ES-I3 (cell line): ENCODE results near the gene BCAS4.

Experiments
- H3K36me3 ChIP-seq: 2 replicates; pipeline ENCODE4 v1.6.1; 2013; ENCODE audit warnings: mild to moderate bottlenecking, low read length, control low read depth, moderate library complexity; ENCODE audit not compliant: insufficient read depth
- H3K4me1 ChIP-seq: 2 replicates; pipeline ENCODE4 v1.6.1; 2013; ENCODE audit warnings: mild to moderate bottlenecking, control low read depth, low read length; ENCODE audit not compliant: insufficient read depth
- H3K9ac ChIP-seq: 2 replicates; pipeline ENCODE4 v1.6.1; 2013; ENCODE audit warnings: low read depth, mild to moderate bottlenecking, low read length, moderate library complexity
- H3K9me3 ChIP-seq: 2 replicates; pipeline ENCODE4 v1.6.1; 2013; ENCODE audit warnings: mild to moderate bottlenecking, low read length, moderate library complexity; ENCODE audit not compliant: control insufficient read depth, insufficient read depth

BCAS4 gene

DNA sequence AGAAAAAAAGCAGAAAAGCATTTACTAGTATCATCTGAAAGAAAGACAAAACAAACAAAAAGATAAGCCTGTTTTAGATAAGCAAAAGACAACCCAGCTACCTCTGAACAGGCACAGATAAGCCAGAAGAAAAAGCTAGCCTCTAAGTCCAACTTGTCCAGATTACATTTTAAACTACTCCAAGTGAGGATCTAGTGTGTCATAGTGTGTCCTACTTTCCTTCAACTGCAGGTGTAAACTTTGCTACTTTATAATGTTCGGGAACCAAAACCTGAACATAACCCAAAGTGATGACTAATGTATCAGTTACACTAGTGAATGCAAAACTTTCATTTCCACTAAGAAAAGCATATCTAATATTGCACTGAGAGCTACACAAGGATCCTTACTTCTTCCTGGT lies 116.9 kb downstream of the BCAS4 start:
- Histone ChIP-seq H3K9me3 (no peaks in the 10 kb centered on the region), H3K4me1 (0 out of 2 replicates have a peak, but pooled peaks cover 11% of the 10 kb centered on the region), H3K9ac (no peak overlapping the region), H3K36me3 (peaks cover 6% of the 10 kb centered on the region; the same call in 1 of the 2 replicates)

DNA sequence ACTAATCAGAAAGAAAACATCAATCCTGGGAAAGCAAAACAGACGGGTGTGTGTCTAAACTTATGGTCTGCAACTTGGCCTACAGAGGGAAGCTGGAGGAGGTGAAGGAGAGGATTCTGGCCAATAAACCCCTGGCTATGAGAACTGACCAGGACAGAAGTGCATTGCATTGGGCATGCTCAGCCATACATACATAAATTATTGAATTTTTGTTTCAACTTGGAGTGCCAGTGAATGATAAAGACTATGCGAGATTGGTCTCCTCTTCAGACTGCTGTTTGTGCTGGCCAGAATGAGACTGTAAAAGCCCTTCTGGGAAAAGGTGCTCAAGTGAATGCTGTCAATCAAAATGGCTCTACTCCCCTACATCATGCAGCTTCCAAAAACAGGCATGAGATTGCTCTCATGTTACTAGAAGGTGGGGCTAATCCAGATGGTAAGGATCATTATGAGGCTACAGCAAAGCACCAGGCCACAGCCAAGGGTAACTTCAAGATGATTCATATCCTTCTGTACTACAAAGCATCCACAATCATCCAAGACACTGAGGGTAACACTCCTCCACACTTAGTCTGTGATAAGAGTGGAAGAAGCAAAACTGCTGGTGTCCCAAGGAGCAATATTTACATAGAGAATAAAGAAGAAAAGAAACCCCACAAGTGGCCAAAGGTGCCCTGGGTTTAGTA lies 119.0 kb downstream of the BCAS4 start:
- peaks cover 6% of the 10 kb centered on the region; the same call in 1 of the 2 replicates for H3K36me3 ChIP-seq
- no peaks in the 10 kb centered on the region for H3K9me3 ChIP-seq
- H3K4me1 ChIP-seq, result 0 out of 2 replicates have a peak, but pooled peaks cover 11% of the 10 kb centered on the region
- H3K9ac ChIP-seq, result no peak overlapping the region

DNA sequence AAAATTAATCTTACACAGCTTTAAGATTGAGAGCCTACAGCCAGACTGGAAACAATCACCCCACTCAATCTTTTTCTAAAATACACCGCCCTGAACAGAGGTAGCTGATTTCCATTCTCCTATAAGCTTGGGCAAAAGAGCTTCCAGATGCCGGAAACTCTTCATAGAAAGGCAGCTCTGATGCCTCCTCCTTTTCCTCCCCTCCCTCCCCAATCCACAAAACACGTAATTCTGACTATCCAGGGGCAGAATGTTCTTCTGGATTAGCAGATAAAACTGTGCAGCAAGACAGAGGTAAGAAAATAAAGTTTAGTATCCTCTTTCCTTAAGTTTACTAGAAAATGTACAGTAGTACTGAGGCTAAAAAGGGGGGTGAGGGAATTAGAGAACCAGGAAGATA lies 120.6 kb downstream of the BCAS4 start:
- Histone ChIP-seq H3K4me1 (0 out of 2 replicates have a peak, but pooled peaks cover 11% of the 10 kb centered on the region), H3K36me3 (peaks cover 11% of the 10 kb centered on the region; the same call in 1 of the 2 replicates), H3K9me3 (no peaks in the 10 kb centered on the region), H3K9ac (no peak overlapping the region)

DNA sequence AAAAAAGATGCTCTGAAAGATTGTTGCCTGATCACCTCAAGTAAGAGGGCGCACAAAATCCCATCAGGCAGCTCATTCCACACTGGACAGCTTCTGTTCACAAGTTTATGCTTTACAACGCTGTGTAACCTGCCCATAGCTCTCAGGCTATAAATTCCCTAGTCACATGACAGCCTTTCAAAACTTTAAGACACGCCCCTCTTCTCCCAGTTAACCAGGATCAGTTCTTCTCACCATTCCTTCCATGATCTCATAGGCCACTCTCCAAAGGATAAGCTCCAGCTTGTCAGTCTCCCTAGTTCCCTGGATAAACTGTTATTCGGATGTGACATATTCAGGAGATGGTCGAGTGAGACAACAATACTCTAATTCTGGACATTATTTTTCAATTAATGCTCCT lies 121.4 kb downstream of the BCAS4 start:
- Histone ChIP-seq H3K36me3 (peaks cover 11% of the 10 kb centered on the region; the same call in 1 of the 2 replicates), H3K4me1 (0 out of 2 replicates have a peak, but pooled peaks cover 11% of the 10 kb centered on the region), H3K9ac (no peak overlapping the region)

DNA sequence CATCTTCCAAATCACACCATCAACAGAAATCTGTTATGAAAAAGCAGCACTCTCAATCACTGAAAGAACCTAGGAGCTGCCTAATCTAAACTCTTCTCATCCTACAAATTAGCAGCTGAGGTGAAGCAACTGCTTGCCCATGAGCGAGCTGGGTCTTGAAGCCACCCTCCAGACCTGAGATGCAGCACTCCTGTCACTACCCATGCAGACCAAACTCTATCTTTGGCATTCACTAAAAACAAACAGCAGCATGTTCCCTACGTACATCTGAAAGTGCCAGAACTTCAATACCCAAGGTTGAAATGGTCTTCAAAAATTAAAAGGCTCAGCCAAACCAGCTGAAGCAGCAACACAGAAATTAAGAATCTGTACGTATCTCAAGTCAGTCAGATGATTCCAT lies 122.1 kb downstream of the BCAS4 start:
- peaks cover 12% of the 10 kb centered on the region; the same call in 1 of the 2 replicates for H3K4me1 ChIP-seq
- peaks cover 10% of the 10 kb centered on the region; the same call in 1 of the 2 replicates for H3K36me3 ChIP-seq
- no peak overlapping the region for H3K9ac ChIP-seq
- H3K9me3 ChIP-seq, result no peaks in the 10 kb centered on the region

More for the DNA sequence above, 121.4 kb downstream of the BCAS4 start:
- H3K9me3 ChIP-seq, result no peaks in the 10 kb centered on the region

DNA sequence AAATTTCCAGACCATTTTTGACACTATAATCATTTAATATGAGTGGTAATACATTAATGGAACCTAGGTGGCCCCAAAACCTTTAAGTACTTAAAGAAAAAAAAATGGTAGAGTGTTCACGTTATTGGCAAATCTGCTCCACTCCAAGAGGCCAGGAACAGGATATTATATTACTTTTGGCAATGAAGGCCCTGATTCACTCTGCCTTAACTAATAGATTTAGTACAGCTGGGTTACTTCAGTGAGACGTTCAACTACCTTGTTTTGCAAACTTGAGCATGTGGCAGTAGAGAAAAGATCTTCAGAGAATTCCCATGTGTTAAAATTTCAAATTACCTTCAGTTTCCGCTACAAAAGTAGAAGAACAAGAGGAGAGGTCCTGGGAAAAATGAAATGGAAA lies 123.5 kb downstream of the BCAS4 start:
- H3K9ac ChIP-seq, result no peak overlapping the region
- H3K4me1 ChIP-seq, result peaks cover 14% of the 10 kb centered on the region; the same call in 1 of the 2 replicates
- peaks cover 14% of the 10 kb centered on the region; the same call in 1 of the 2 replicates for H3K36me3 ChIP-seq

DNA sequence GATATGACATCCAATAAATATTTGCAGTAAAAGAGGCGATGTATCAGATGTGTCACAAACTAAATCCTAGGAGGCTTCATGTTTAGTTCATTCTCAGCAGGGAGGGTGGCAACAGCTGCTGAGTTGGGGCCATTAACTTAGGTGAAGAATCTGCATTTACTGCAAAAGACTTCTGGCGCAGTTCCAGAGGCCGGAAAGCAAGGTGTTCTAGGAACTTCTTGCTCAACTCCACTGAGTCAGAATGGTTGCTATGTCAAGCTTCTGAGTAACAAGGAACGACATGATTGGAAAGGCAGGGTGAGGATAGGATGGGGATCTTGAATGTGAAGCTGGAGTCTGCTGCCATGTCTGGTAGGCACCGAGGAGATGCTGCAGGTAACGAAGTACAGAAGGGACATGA lies 124.7 kb downstream of the BCAS4 start:
- no peaks in the 10 kb centered on the region for H3K9me3 ChIP-seq
- H3K9ac ChIP-seq, result no peak overlapping the region
- peaks cover 4% of the 10 kb centered on the region; the same call in 1 of the 2 replicates for H3K4me1 ChIP-seq
- H3K36me3 ChIP-seq, result peaks cover 15% of the 10 kb centered on the region; the same call in 1 of the 2 replicates

More for the DNA sequence above, 123.5 kb downstream of the BCAS4 start:
- no peaks in the 10 kb centered on the region for H3K9me3 ChIP-seq

DNA sequence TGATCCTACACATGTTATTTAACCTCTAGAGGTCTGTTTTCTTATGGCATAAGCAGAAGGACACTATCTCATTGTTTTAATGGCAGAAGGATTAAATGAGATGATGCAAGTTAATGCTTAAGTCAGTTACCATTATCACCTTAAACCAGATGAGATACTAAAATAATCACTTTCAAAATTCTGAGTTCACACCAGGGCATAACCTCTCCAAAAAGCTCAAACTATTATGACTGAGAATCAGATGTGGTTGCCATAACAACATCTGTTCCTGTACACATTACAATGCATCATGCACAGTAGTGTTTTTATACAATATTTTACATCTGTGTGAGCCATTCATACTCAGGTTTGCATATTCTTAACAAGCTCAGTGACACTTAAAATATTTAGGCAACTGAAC lies 126.1 kb downstream of the BCAS4 start:
- Histone ChIP-seq H3K4me1 (peaks cover 4% of the 10 kb centered on the region; the same call in 1 of the 2 replicates), H3K36me3 (peaks cover 17% of the 10 kb centered on the region; the same call in 1 of the 2 replicates), H3K9ac (no peak overlapping the region), H3K9me3 (no peaks in the 10 kb centered on the region)

DNA sequence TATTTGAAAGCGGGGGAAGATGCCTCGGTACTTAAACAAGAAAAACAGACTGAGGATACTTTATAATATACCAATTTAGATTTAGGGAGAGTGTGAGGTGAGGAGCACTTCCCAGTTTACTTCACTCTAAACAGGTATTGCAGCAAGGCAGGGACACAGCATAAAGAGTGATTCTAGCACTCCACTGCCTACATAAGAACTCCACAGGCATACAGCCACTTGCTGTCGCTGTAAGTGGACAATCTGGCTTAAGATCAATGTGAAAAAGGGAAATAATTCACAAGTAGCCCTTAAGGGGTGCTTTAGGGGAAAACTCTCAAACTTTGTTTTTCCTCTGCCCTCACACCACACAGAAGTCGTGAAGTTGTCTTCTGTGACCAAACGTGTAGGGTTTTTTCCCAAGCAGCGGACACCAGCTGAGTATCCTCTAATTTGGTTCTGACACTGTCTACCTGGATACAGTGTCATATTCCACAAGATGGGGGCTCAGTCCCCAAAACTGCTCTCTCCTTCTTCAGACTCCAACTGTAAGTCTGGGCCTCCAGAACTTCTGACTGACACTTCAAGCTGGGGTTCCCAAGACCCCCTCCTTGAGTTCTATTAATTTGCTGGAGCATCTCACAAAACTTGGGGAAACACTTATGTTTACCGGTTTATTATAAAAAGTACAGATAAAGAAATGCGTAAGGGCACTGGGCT lies 127.1 kb downstream of the BCAS4 start:
- Histone ChIP-seq H3K9me3 (no peaks in the 10 kb centered on the region), H3K36me3 (peaks cover 17% of the 10 kb centered on the region; the same call in 1 of the 2 replicates), H3K4me1 (peaks cover 4% of the 10 kb centered on the region; the same call in 1 of the 2 replicates), H3K9ac (no peak overlapping the region)

DNA sequence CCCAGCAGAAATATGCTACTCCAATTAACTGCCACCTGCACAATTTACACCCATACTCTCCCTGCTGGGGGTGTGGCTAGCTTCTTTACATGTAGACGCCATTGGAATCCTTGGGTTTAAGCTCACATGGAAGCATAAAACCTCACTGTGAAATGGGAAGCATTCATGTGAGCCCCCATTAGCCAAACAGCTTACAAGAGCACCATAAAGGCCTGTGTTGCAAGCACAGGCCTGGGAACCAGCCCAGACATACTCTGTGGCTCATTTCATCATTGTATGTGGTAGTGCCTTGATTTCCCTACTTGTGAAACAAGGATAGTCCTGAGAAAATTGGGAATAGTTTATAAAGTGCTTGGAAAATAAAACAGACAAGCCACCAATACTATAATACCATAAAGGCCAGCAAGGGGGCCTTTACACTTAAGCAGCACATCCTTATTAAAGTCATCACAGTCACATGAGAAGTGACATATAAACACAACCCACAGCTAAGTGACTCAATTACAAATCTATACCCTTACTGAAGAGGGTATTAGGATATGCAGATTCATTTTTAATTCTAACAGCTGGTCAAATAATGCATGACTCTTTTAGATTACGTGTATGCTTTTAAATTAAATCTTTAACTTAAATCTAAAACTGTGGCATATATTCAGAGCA lies 129.5 kb downstream of the BCAS4 start:
- Histone ChIP-seq H3K9me3 (no peaks in the 10 kb centered on the region), H3K9ac (no peak overlapping the region), H3K36me3 (peaks cover 31% of the 10 kb centered on the region), H3K4me1 (peaks cover 13% of the 10 kb centered on the region)

DNA sequence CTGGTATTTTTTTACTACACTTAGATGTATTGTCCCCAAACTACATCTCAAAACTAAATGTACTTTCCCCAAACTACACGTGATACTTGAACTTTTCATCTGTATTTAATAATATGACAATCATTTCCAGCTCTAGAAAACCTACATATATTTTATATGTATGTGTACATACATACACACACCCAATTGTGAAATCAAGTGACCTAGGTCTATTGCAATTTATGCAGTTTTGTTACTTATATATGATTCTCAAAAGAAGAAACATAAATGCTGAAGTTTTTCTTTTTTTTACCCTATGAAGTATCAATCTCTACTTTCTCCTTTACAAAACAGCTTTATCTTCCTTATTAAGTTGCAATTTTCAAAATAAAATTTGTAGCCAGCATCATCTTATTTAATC lies 131.7 kb downstream of the BCAS4 start:
- H3K36me3 ChIP-seq, result peaks cover 27% of the 10 kb centered on the region
- peaks cover 13% of the 10 kb centered on the region for H3K4me1 ChIP-seq
- no peaks in the 10 kb centered on the region for H3K9me3 ChIP-seq
- no peak overlapping the region for H3K9ac ChIP-seq
